ENCODE results near the gene ANO7. TPM values are rescaled to one million over a fixed set of nuclear protein-coding genes. Genes with fewer than 3 reads are reported as not detected.

Gene ANO7
- total RNA-seq, 1 donor from 2014 or later = 2.2 TPM

DNA sequence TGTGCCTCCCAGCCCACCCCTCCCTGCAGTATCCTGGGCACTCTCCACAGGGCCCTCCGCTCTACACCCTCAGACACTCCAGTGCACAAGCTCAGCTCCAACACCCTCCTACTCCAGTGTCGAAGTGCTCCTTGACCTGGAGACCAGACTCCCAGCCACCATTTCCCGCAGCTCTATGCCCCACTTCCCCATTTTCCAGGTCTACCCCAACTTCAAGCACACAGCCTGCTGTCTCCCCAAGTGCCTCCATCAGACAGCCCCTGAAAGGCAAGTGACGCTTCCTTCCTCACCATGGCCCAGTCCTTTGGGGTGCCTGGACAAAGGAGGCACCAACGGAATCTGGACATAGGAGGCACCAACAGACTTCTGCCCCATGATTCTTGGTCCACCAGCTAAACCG, 46.4 kb upstream of the ANO7 start:
- Mint-ChIP-seq H3K27ac (ENCODE audit: unreplicated experiment) (no peak overlapping the region), H3K9me3 (ENCODE audit: low read depth) (no peaks in the 10 kb centered on the region), H3K36me3 (ENCODE audit: low read depth) (no peaks in the 10 kb centered on the region), H3K27me3 (ENCODE audit: low read depth) (no peaks in the 10 kb centered on the region), H3K4me3 (ENCODE audit: unreplicated experiment) (no peak overlapping the region), H3K4me1 (ENCODE audit: low read depth) (peaks cover 2% of the 10 kb centered on the region)
- peak; percentile 26 for DNase-seq (ENCODE audit: low spot score)
- TF ChIP-seq CTCF (IDR thresholded peaks at IDR 0.05) = no peak

- H3K4me1 Mint-ChIP-seq (ENCODE audit: low read depth) = peaks cover 2% of the 10 kb centered on the region
- no peaks in the 10 kb centered on the region for H3K9me3 Mint-ChIP-seq (ENCODE audit: low read depth)
- no peak overlapping the region for H3K4me3 Mint-ChIP-seq (ENCODE audit: unreplicated experiment)
- DNase-seq (ENCODE audit: low spot score) = peak; percentile 21
- H3K36me3 Mint-ChIP-seq (ENCODE audit: low read depth) = no peaks in the 10 kb centered on the region
- H3K27me3 Mint-ChIP-seq (ENCODE audit: low read depth) = no peaks in the 10 kb centered on the region
- TF ChIP-seq CTCF (IDR thresholded peaks at IDR 0.05) = no peak
- H3K27ac Mint-ChIP-seq (ENCODE audit: unreplicated experiment) = no peak overlapping the region
Measured at GRCh38 chr2:241142593-241142992, 45.9 kb upstream of the ANO7 start.

GRCh38 chr2:241146286-241146685, 42.2 kb upstream of the ANO7 start:
- Mint-ChIP-seq H3K27me3 (ENCODE audit: low read depth) (no peaks in the 10 kb centered on the region), H3K4me3 (ENCODE audit: unreplicated experiment) (no peak overlapping the region), H3K9me3 (ENCODE audit: low read depth) (no peaks in the 10 kb centered on the region), H3K4me1 (ENCODE audit: low read depth) (peaks cover 19% of the 10 kb centered on the region), H3K36me3 (ENCODE audit: low read depth) (no peaks in the 10 kb centered on the region), H3K27ac (ENCODE audit: unreplicated experiment) (no peak overlapping the region)
- TF ChIP-seq CTCF (IDR thresholded peaks at IDR 0.05) = no peak
- DNase-seq (ENCODE audit: low spot score) = no peak

DNA sequence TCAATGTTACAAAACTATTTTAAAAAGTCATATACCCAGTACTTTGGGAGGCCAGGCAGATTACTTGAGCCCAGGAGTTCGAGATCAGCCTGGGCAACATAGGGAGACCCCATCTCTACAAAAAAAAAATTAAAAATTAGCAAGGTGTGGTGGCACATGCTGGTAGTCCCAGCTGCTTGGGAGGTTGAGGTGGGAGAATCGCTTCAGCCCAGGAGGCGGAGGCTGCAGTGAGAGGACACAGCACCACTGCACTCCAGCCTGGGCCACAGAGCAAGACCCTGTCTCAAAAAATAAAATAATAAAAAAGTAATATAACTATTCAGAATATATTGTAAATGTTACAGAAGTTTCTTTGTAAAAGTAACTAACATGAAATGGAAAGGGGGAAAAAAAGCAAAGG, 41.1 kb upstream of the ANO7 start:
- no peak for TF ChIP-seq CTCF (IDR thresholded peaks at IDR 0.05)
- Mint-ChIP-seq H3K4me1 (ENCODE audit: low read depth) (peaks cover 30% of the 10 kb centered on the region), H3K36me3 (ENCODE audit: low read depth) (no peaks in the 10 kb centered on the region), H3K9me3 (ENCODE audit: low read depth) (no peaks in the 10 kb centered on the region), H3K4me3 (ENCODE audit: unreplicated experiment) (no peak overlapping the region), H3K27me3 (ENCODE audit: low read depth) (no peaks in the 10 kb centered on the region), H3K27ac (ENCODE audit: unreplicated experiment) (no peak overlapping the region)
- peak; percentile 29 for DNase-seq (ENCODE audit: low spot score)

DNA sequence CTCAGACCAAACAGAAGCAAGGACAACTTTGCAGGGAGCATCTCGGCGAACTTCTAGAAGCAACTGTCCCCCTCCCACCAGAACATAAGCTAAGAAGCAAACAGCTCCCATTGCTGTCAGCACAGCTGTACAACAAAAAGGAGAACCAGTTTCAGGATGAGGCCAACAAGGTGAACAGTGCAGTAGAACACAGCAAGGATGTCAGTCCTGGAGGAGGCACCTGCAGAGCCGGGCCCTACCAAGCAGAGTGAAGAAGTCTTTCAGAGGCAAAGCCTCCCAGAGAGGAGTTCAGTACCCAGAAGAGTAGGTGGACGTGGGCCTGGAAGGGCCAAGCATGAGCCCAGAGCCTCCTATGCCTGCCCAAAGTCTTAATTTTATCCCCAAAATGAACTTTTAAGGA, 40.2 kb upstream of the ANO7 start:
- Mint-ChIP-seq H3K36me3 (ENCODE audit: low read depth) (peaks cover 1% of the 10 kb centered on the region), H3K27me3 (ENCODE audit: low read depth) (no peaks in the 10 kb centered on the region), H3K27ac (ENCODE audit: unreplicated experiment) (no peak overlapping the region), H3K9me3 (ENCODE audit: low read depth) (no peaks in the 10 kb centered on the region), H3K4me1 (ENCODE audit: low read depth) (peaks cover 30% of the 10 kb centered on the region), H3K4me3 (ENCODE audit: unreplicated experiment) (peak overlapping the region; percentile 92)
- TF ChIP-seq CTCF (IDR thresholded peaks at IDR 0.05) = no peak
- DNase-seq (ENCODE audit: low spot score) = peak; percentile 38
